ENCODE measurements around the gene AS3MT. TPM values are rescaled to one million over a fixed set of nuclear protein-coding genes. Genes with fewer than 3 reads are reported as not detected.

AS3MT gene
- total RNA-seq, 1 donor from 2014 or later, result 0.64 TPM

DNA sequence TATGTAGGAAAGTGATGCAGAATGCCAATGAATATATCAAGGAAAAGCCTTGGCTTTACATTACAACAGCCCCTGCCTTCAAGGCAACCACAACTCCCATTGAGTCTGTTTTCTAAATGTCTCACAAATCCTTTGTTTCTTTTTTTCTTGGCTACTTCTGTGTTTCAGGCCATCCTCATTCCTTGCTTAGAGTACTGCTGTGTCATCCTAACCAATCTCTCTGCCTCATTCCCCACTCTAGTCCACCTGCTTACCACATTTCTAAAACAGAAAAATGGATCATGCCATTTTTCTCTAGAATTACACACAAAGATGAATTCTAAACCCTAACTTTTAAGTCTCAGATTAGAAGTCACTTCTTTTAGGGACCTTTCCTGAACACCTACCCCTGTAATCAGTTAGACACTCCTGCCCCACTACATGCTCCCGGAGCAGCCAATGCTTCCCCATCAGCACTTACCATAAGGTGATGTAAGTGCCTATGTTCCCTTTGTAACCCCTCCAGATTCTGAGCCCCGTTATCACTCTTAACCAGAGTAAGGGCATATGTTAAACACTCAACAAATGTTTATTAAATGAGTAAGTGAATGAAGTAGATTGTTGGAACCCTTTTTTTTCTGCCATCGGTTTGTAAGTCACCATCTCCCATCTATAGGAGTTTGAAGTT lies 12.4 kb upstream of the AS3MT start:
- Histone ChIP-seq H3K4me1 (ENCODE audit: insufficient read depth, low read length) (peaks cover 3% of the 10 kb centered on the region), H3K4me3 (ENCODE audit: insufficient read depth, low read depth, low read length) (no peak overlapping the region), H3K9me3 (ENCODE audit: insufficient read depth, low read depth, low read length) (no peaks in the 10 kb centered on the region), H2AFZ (ENCODE audit: low read depth, low read length) (no peak overlapping the region), H3K36me3 (ENCODE audit: insufficient read depth, low read length) (no peaks in the 10 kb centered on the region), H3K27me3 (ENCODE audit: insufficient read depth, low read length) (no peaks in the 10 kb centered on the region), H3K9ac (ENCODE audit: low read length) (no peak overlapping the region), H3K4me2 (ENCODE audit: low read length) (no peak overlapping the region), H4K20me1 (ENCODE audit: insufficient read depth, low read length) (peaks cover 7% of the 10 kb centered on the region), H3K27ac (ENCODE audit: low read depth, low read length) (no peak overlapping the region), H3K79me2 (ENCODE audit: insufficient read depth, low read length) (peaks cover 14% of the 10 kb centered on the region)
- FAIRE-seq, result no peak
- no peaks in the 10 kb centered on the region for H3K9me3 Mint-ChIP-seq (ENCODE audit: unreplicated experiment)
- H3K4me3 Mint-ChIP-seq (ENCODE audit: unreplicated experiment), result peak overlapping the region; percentile 45
- H3K27me3 Mint-ChIP-seq (ENCODE audit: low read depth, unreplicated experiment), result no peaks in the 10 kb centered on the region
- TF ChIP-seq, protein P1, sequence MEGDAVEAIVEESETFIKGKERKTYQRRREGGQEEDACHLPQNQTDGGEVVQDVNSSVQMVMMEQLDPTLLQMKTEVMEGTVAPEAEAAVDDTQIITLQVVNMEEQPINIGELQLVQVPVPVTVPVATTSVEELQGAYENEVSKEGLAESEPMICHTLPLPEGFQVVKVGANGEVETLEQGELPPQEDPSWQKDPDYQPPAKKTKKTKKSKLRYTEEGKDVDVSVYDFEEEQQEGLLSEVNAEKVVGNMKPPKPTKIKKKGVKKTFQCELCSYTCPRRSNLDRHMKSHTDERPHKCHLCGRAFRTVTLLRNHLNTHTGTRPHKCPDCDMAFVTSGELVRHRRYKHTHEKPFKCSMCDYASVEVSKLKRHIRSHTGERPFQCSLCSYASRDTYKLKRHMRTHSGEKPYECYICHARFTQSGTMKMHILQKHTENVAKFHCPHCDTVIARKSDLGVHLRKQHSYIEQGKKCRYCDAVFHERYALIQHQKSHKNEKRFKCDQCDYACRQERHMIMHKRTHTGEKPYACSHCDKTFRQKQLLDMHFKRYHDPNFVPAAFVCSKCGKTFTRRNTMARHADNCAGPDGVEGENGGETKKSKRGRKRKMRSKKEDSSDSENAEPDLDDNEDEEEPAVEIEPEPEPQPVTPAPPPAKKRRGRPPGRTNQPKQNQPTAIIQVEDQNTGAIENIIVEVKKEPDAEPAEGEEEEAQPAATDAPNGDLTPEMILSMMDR (IDR thresholded peaks at IDR 0.05; ENCODE audit: insufficient read depth, low read depth, low read length), result no peak
- no peak for TF ChIP-seq EZH2 (IDR thresholded peaks at IDR 0.05; ENCODE audit: insufficient read depth, low read length)
- DNase-seq (ENCODE audit: low read depth), result no peak
- peak overlapping the region; percentile 49 for H3K27ac Mint-ChIP-seq (ENCODE audit: unreplicated experiment)
- H3K4me1 Mint-ChIP-seq (ENCODE audit: low read depth, unreplicated experiment), result peaks cover 15% of the 10 kb centered on the region
- peaks cover 2% of the 10 kb centered on the region for H3K36me3 Mint-ChIP-seq (ENCODE audit: low read depth, unreplicated experiment)

DNA sequence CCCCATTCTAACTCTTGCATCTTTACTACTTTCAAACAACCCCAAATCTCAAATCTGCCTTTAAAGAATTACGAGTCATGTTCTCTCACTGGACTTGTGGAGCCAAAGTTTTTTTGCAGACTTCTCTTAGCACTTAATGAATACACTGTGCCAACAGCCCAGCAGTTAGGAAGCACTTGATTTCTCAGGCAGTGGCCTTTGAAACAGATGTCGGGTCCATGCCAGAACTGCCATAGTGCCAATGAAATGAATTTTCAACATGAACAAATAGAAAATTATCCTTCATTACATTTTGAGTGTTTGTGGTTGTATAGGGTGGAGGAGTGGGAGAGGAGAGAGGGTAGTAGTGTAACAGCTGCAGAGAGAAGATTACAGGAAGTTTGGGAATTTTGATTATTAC lies 9.4 kb upstream of the AS3MT start:
- DNase-seq (ENCODE audit: low read depth) (no peak), FAIRE-seq (no peak)
- Histone ChIP-seq H3K9me3 (ENCODE audit: insufficient read depth, low read depth, low read length) (no peaks in the 10 kb centered on the region), H2AFZ (ENCODE audit: low read depth, low read length) (no peak overlapping the region), H3K9ac (ENCODE audit: low read length) (no peak overlapping the region), H3K27me3 (ENCODE audit: insufficient read depth, low read length) (no peaks in the 10 kb centered on the region), H3K36me3 (ENCODE audit: insufficient read depth, low read length) (no peaks in the 10 kb centered on the region), H4K20me1 (ENCODE audit: insufficient read depth, low read length) (peaks cover 7% of the 10 kb centered on the region), H3K79me2 (ENCODE audit: insufficient read depth, low read length) (peaks cover 14% of the 10 kb centered on the region), H3K27ac (ENCODE audit: low read depth, low read length) (no peak overlapping the region), H3K4me1 (ENCODE audit: insufficient read depth, low read length) (peaks cover 3% of the 10 kb centered on the region), H3K4me3 (ENCODE audit: insufficient read depth, low read depth, low read length) (no peak overlapping the region), H3K4me2 (ENCODE audit: low read length) (no peak overlapping the region)
- H3K27me3 Mint-ChIP-seq (ENCODE audit: low read depth, unreplicated experiment), result no peaks in the 10 kb centered on the region
- no peak for TF ChIP-seq EZH2 (IDR thresholded peaks at IDR 0.05; ENCODE audit: insufficient read depth, low read length)
- TF ChIP-seq, protein P1 (IDR thresholded peaks at IDR 0.05; ENCODE audit: insufficient read depth, low read depth, low read length), result no peak
- peaks cover 14% of the 10 kb centered on the region for H3K4me1 Mint-ChIP-seq (ENCODE audit: low read depth, unreplicated experiment)
- H3K27ac Mint-ChIP-seq (ENCODE audit: unreplicated experiment), result no peak overlapping the region
- no peak overlapping the region for H3K4me3 Mint-ChIP-seq (ENCODE audit: unreplicated experiment)
- H3K36me3 Mint-ChIP-seq (ENCODE audit: low read depth, unreplicated experiment), result peaks cover 2% of the 10 kb centered on the region
- H3K9me3 Mint-ChIP-seq (ENCODE audit: unreplicated experiment), result no peaks in the 10 kb centered on the region

DNA sequence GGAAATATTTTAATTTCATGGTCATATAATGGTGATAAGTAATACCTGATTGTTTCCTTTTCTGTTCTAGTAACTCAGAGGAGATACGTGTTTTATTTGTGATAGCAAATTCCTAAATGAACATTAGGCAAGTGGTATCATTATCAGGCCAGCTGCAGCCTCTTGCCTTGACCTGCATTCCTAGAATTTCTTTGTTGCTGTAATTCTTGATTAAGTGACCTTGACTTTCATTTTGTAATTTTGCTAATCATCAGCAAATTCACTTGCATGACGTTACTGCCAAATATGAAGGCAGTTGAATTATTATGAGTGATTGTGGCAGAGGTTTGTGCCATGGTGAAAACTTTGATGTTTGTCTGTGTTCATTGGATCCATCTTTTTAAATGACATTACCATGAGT lies 5.6 kb upstream of the AS3MT start:
- no peaks in the 10 kb centered on the region for H3K4me1 ChIP-seq (ENCODE audit: insufficient read depth, low read length)
- no peak overlapping the region for H3K27ac ChIP-seq (ENCODE audit: low read depth, low read length)
- H2AFZ ChIP-seq (ENCODE audit: low read depth, low read length), result no peak overlapping the region
- no peaks in the 10 kb centered on the region for H3K79me2 ChIP-seq (ENCODE audit: insufficient read depth, low read length)
- H3K36me3 Mint-ChIP-seq (ENCODE audit: low read depth, unreplicated experiment), result peaks cover 2% of the 10 kb centered on the region
- no peak overlapping the region for H3K4me3 ChIP-seq (ENCODE audit: insufficient read depth, low read depth, low read length)
- no peak for DNase-seq (ENCODE audit: low read depth)
- no peaks in the 10 kb centered on the region for H3K27me3 ChIP-seq (ENCODE audit: insufficient read depth, low read length)
- H4K20me1 ChIP-seq (ENCODE audit: insufficient read depth, low read length), result no peaks in the 10 kb centered on the region
- no peak overlapping the region for H3K27ac Mint-ChIP-seq (ENCODE audit: unreplicated experiment)
- no peak overlapping the region for H3K9ac ChIP-seq (ENCODE audit: low read length)
- H3K4me1 Mint-ChIP-seq (ENCODE audit: low read depth, unreplicated experiment), result peaks cover 3% of the 10 kb centered on the region
- peak; percentile 32 for FAIRE-seq
- H3K27me3 Mint-ChIP-seq (ENCODE audit: low read depth, unreplicated experiment), result no peaks in the 10 kb centered on the region
- no peak overlapping the region for H3K4me3 Mint-ChIP-seq (ENCODE audit: unreplicated experiment)
- TF ChIP-seq, protein P1 (IDR thresholded peaks at IDR 0.05; ENCODE audit: insufficient read depth, low read depth, low read length), result no peak
- no peak for TF ChIP-seq EZH2 (IDR thresholded peaks at IDR 0.05; ENCODE audit: insufficient read depth, low read length)
- H3K36me3 ChIP-seq (ENCODE audit: insufficient read depth, low read length), result no peaks in the 10 kb centered on the region
- H3K4me2 ChIP-seq (ENCODE audit: low read length), result no peak overlapping the region
- no peaks in the 10 kb centered on the region for H3K9me3 Mint-ChIP-seq (ENCODE audit: unreplicated experiment)
- no peaks in the 10 kb centered on the region for H3K9me3 ChIP-seq (ENCODE audit: insufficient read depth, low read depth, low read length)

All from astrocyte (in vitro differentiated cells and primary cell).